Activated T-cell treated with anti-CD3 and anti-CD28 coated beads for 1 hour (primary cell): ENCODE measurements around the gene INF2.

ENCODE experiments used
- DNase-seq: peaks from one replicate; pipeline ENCODE4 v3.0.0-alpha.2; 2020; ENCODE audit warnings: low read depth

INF2 gene

DNA sequence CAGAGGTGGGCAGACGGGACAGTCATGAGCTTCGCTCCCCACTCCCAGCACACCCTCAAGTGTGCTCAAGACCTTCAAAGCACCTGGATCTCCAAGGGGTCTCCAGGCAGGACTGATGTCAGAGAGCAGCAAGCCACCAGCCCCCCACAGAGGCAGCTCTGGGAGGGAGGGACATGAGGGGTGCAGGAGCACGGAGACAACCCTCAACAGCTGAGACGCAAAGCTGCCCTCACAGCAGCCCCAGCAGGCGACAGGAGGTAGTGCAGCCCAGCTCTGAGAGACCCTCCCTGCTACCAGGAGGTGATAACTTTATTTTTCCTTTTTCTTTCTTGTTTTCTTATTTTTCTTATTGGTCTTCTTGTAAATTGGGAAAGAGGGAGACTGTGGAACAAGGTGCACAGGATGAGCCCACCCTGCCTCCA, 81.4 kb downstream of the INF2 start:
- DNase-seq: no peak

DNA sequence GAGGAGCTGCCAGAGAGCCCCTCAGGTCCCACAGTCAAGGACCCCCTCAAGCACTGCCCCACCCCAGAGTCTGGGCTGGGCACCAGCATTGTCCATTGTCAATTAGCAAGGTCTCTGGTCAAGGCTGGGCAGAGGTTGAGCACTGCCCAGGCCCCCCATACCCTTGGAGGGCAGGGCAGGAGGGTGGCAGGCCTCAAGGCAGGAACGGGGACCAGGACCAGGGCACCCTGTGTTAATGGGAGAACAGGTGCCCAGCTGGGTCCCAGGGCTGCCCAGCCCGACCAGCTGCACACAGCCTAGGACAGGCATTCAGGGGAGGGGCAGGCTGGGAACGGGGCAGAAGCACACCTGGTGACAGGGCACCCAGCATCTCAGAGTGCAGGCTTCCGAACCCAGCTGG, 82.0 kb downstream of the INF2 start:
- DNase-seq: no peak
